ENCODE data around the gene FOXO3.

FOXO3 gene

GRCh38 chr6:108627692-108628550, 67.2 kb downstream of the FOXO3 start:
- DNase-seq (ENCODE audit: low read depth in 3 of 3): no peak

GRCh38 chr6:108630050-108630714, 69.5 kb downstream of the FOXO3 start:
- no peak for DNase-seq (ENCODE audit: low read depth in 3 of 3)

- no peak for DNase-seq (ENCODE audit: low read depth in 3 of 3)
Measured at GRCh38 chr6:108632441-108632840, 71.7 kb downstream of the FOXO3 start.

GRCh38 chr6:108633436-108633835, 72.7 kb downstream of the FOXO3 start:
- DNase-seq (ENCODE audit: low read depth in 3 of 3): no peak

- no peak for DNase-seq (ENCODE audit: low read depth in 3 of 3)
Measured at GRCh38 chr6:108635505-108636226, 74.9 kb downstream of the FOXO3 start.

GRCh38 chr6:108637963-108638362, 77.2 kb downstream of the FOXO3 start:
- DNase-seq (ENCODE audit: low read depth in 3 of 3): no peak

GRCh38 chr6:108638993-108639392, 78.3 kb downstream of the FOXO3 start:
- DNase-seq (ENCODE audit: low read depth in 3 of 3): no peak

GRCh38 chr6:108640104-108640503, 79.4 kb downstream of the FOXO3 start:
- no peak for DNase-seq (ENCODE audit: low read depth in 3 of 3)

GRCh38 chr6:108643184-108643583, 82.5 kb downstream of the FOXO3 start:
- no peak for DNase-seq (ENCODE audit: low read depth in 3 of 3)

- DNase-seq (ENCODE audit: low read depth in 3 of 3): no peak
Measured at GRCh38 chr6:108644252-108644651, 83.5 kb downstream of the FOXO3 start.

GRCh38 chr6:108648191-108648590, 87.5 kb downstream of the FOXO3 start:
- DNase-seq (ENCODE audit: low read depth in 3 of 3): no peak

- DNase-seq (ENCODE audit: low read depth in 3 of 3): no peak
Measured at GRCh38 chr6:108650325-108650724, 89.6 kb downstream of the FOXO3 start.

- no peak for DNase-seq (ENCODE audit: low read depth in 3 of 3)
Measured at GRCh38 chr6:108650781-108651180, 90.1 kb downstream of the FOXO3 start.

- no peak for DNase-seq (ENCODE audit: low read depth in 3 of 3)
Measured at GRCh38 chr6:108651340-108652227, 90.9 kb downstream of the FOXO3 start.

- no peak for DNase-seq (ENCODE audit: low read depth in 3 of 3)
Measured at GRCh38 chr6:108652375-108652774, 91.7 kb downstream of the FOXO3 start.

GRCh38 chr6:108653949-108654348, 93.2 kb downstream of the FOXO3 start:
- no peak for DNase-seq (ENCODE audit: low read depth in 3 of 3)

GRCh38 chr6:108654465-108655106, 93.9 kb downstream of the FOXO3 start:
- DNase-seq (ENCODE audit: low read depth in 3 of 3): no peak

GRCh38 chr6:108655806-108656651, 95.3 kb downstream of the FOXO3 start:
- DNase-seq (ENCODE audit: low read depth in 3 of 3): no peak

- DNase-seq (ENCODE audit: low read depth in 3 of 3): no peak
Measured at GRCh38 chr6:108656836-108657235, 96.1 kb downstream of the FOXO3 start.

- no peak for DNase-seq (ENCODE audit: low read depth in 3 of 3)
Measured at GRCh38 chr6:108658174-108658573, 97.5 kb downstream of the FOXO3 start.

Data from stimulated activated CD4-positive, alpha-beta T cell treated with anti-CD3 and anti-CD28 coated beads, TNF-alpha, amount 100 ng/mL, for 24 hours (primary cell).